RWPE2 (cell line): Measurements from ENCODE around the gene EHBP1L1.

Source experiments
- ATAC-seq: fragments of 200-7000 bp; cut with Tn5 transposase; 3 replicates; pipeline ENCODE4 v1.9.1; 2021; ENCODE audit warnings: low read depth
- DNase-seq: peaks from one replicate; pipeline ENCODE4 v3.0.0-alpha.2; 2020; ENCODE audit warnings: low spot score
- H3K27ac ChIP-seq: fragments of 450-650 bp; 2 replicates; pipeline ENCODE4 v1.5.1; 2017; ENCODE audit warnings: mild to moderate bottlenecking; ENCODE audit not compliant: poor library complexity, severe bottlenecking
- H3K27me3 ChIP-seq: fragments of 250-450 bp; sonication (Bioruptor Pico); 2 replicates; pipeline ENCODE4 v1.5.1; 2021; ENCODE audit warnings: mild to moderate bottlenecking, moderate library complexity; ENCODE audit not compliant: insufficient read depth, poor library complexity, severe bottlenecking
- H3K36me3 ChIP-seq: fragments of 250-450 bp; sonication (Bioruptor Pico); 2 replicates; pipeline ENCODE4 v1.5.1; 2020; ENCODE audit warnings: low read depth, mild to moderate bottlenecking, moderate library complexity
- H3K4me1 ChIP-seq: fragments of 250-450 bp; sonication (Bioruptor Pico); 2 replicates; pipeline ENCODE4 v1.5.1; 2021; ENCODE audit warnings: mild to moderate bottlenecking, moderate library complexity; ENCODE audit not compliant: insufficient read depth, poor library complexity, severe bottlenecking
- H3K4me3 ChIP-seq: fragments of 250-450 bp; sonication (Bioruptor Pico); 2 replicates; pipeline ENCODE4 v1.5.1; 2021; ENCODE audit warnings: mild to moderate bottlenecking, moderate library complexity; ENCODE audit not compliant: severe bottlenecking
- H3K9me3 ChIP-seq: fragments of 250-450 bp; sonication (Bioruptor Pico); 2 replicates; pipeline ENCODE4 v1.5.1; 2021; ENCODE audit warnings: mild to moderate bottlenecking, moderate library complexity; ENCODE audit not compliant: severe bottlenecking
- TF ChIP-seq, protein P1 (sequence below): fragments of 450-650 bp; IDR thresholded peaks from one replicate; pipeline ENCODE4 v1.5.1; 2017; ENCODE audit warnings: mild to moderate bottlenecking, moderate library complexity; ENCODE audit not compliant: poor library complexity, severe bottlenecking

EHBP1L1 gene

DNA sequence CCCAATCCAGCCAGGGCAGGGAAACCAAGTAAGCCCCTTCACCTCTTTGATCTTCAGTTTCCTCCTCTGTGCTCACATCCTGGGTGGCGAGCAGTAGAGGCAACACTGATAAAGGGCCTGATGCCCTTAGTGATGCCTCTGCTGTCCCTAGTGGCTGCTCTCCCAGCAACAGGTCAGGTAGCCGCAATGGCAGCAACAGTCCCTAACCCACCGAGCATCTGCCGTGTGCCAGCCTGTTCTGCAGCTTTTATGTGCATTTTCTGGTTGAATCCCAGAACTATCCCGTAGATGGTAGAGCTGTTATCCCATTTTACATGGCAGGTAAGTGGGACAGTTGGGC is 45.7 kb upstream of the EHBP1L1 start:
- 0 out of 3 replicates have a peak, but pooled peaks have one; percentile 30 for ATAC-seq
- Histone ChIP-seq H3K9me3 (no peaks in the 10 kb centered on the region), H3K27ac (no peak overlapping the region), H3K36me3 (peaks cover 69% of the 10 kb centered on the region), H3K4me1 (peaks cover 3% of the 10 kb centered on the region), H3K4me3 (no peak overlapping the region), H3K27me3 (no peaks in the 10 kb centered on the region)
- no peak for DNase-seq
- TF ChIP-seq, protein P1, sequence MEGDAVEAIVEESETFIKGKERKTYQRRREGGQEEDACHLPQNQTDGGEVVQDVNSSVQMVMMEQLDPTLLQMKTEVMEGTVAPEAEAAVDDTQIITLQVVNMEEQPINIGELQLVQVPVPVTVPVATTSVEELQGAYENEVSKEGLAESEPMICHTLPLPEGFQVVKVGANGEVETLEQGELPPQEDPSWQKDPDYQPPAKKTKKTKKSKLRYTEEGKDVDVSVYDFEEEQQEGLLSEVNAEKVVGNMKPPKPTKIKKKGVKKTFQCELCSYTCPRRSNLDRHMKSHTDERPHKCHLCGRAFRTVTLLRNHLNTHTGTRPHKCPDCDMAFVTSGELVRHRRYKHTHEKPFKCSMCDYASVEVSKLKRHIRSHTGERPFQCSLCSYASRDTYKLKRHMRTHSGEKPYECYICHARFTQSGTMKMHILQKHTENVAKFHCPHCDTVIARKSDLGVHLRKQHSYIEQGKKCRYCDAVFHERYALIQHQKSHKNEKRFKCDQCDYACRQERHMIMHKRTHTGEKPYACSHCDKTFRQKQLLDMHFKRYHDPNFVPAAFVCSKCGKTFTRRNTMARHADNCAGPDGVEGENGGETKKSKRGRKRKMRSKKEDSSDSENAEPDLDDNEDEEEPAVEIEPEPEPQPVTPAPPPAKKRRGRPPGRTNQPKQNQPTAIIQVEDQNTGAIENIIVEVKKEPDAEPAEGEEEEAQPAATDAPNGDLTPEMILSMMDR, result peak; percentile 19

DNA sequence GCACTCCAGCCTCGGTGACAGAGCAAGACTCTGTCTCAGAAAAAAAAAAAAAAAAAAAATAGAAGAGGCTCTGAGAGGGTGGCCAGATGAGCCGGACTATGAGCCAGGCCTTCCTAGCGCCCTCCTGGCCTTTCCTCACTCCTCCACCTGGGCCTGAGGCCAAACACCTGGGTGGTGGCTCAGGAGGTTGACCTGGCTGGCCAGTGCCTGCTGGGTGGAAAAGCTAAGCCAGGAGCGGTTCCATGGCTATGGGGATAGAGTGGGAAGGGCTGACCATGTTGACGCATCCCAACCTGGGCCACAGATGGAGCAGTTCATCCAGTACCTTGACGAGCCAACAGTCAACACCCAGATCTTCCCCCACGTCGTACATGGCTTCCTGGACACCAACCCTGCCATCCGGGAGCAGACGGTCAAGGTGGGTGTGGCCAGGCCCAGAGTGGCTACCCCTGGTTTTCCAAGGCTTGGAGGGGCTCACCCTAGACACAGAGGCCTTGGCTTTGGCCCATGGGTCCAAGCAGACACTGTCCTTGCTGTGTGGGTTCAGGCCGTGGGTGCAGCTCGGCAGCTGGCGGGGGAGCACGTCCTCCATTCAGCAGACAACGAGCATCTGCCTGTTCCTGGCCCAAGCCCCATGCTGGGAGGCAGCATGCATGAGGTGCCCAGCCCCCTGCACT is 43.3 kb upstream of the EHBP1L1 start:
- DNase-seq (no peak), ATAC-seq (no peak)
- Histone ChIP-seq H3K4me3 (no peak overlapping the region), H3K4me1 (no peaks in the 10 kb centered on the region), H3K36me3 (peaks cover 57% of the 10 kb centered on the region), H3K9me3 (no peaks in the 10 kb centered on the region), H3K27ac (no peak overlapping the region), H3K27me3 (no peaks in the 10 kb centered on the region)
- TF ChIP-seq, protein P1, result no peak

DNA sequence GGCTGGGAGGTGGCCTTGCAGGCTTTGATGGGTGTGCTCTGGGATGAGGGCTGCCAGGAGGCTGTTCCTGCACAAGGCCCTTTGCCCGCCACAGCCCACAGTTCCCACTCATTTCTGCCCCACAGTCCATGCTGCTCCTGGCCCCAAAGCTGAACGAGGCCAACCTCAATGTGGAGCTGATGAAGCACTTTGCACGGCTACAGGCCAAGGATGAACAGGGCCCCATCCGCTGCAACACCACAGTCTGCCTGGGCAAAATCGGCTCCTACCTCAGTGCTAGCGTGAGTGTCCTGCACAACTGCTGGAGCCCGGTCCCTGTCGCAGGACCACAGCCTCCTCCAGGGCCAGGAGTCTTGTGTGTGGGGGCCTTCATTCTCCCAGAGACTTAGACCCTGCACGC is 40.8 kb upstream of the EHBP1L1 start:
- H3K4me1 ChIP-seq, result no peaks in the 10 kb centered on the region
- no peaks in the 10 kb centered on the region for H3K27me3 ChIP-seq
- peaks cover 41% of the 10 kb centered on the region for H3K36me3 ChIP-seq
- H3K9me3 ChIP-seq, result no peaks in the 10 kb centered on the region
- ATAC-seq, result no peak
- no peak overlapping the region for H3K27ac ChIP-seq
- no peak overlapping the region for H3K4me3 ChIP-seq
- no peak for DNase-seq
- TF ChIP-seq, protein P1, result no peak

DNA sequence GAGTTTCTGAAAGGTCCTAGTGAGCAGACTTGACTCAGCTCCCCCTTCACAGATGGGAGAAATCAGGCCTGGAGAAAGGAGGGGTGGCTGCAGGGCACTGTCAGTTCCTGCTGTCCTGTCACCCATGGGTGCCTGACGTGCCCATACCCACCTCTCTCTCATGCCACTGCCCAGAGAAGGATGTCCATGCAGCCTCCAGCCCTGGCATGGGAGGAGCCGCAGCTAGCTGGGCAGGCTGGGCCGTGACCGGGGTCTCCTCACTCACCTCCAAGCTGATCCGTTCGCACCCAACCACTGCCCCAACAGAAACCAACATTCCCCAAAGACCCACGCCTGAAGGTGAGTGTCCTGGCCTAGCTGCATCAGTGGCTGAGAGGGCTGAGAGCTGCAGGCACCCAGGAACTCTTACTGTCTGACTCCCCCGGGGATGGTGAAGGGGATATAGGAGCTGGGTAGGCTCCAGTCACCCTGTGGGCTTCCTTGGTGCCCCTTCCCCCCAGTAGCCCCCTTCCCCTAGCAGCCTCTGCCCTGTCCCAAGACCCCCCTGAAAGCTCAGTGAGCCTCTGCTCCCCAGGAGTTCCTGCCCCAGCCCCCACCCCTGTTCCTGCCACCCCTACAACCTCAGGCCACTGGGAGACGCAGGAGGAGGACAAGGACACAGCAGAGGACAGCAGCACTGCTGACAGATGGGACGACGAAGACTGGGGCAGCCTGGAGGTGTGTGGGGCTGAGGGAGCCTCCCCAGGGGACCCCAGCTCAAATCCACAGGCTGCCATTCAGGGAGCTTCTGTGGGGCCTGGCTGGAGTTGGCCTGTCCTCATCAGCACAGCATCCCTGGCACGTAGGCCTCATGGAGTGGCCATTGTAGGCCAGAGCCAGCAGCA is 39.2 kb upstream of the EHBP1L1 start:
- Histone ChIP-seq H3K4me1 (peaks cover 7% of the 10 kb centered on the region), H3K27me3 (no peaks in the 10 kb centered on the region), H3K9me3 (no peaks in the 10 kb centered on the region), H3K4me3 (no peak overlapping the region), H3K36me3 (peaks cover 25% of the 10 kb centered on the region), H3K27ac (no peak overlapping the region)
- TF ChIP-seq, protein P1, result no peak
- ATAC-seq (no peak), DNase-seq (no peak)

DNA sequence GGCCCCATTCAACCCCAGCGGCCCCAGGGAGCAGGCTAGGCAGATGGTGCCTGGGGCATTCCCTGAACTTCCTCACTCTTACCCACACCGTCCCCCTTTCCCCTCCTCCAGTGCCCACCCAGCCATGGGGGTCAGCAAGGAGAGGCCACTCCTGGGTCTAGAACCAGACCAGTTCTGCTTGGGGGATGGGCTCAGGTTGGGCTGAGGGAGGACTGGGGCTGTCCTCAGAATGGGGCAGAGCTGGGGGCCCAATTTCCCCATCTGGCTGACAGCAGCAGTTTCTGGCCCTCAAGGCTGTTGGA is 38.6 kb upstream of the EHBP1L1 start:
- H3K4me1 ChIP-seq, result peaks cover 11% of the 10 kb centered on the region
- TF ChIP-seq, protein P1, result no peak
- no peak for ATAC-seq
- H3K4me3 ChIP-seq, result no peak overlapping the region
- no peak for DNase-seq
- peaks cover 21% of the 10 kb centered on the region for H3K36me3 ChIP-seq
- H3K27me3 ChIP-seq, result no peaks in the 10 kb centered on the region
- H3K27ac ChIP-seq, result no peak overlapping the region
- H3K9me3 ChIP-seq, result no peaks in the 10 kb centered on the region
